Left renal cortex interstitium (tissue), 4 donors: ENCODE measurements around the gene AMBRA1. TPM values are rescaled to one million over a fixed set of nuclear protein-coding genes. Genes with fewer than 3 reads are reported as not detected.
"Not testable (repeated sequence)": the region's sequence is repeated elsewhere in the genome, so short reads cannot be mapped to it uniquely, and the experiment has no call there.

ENCODE experiments used
- DNase-seq, 4 donors: peaks; one replicate each; pipeline ENCODE4 v3.0.0-alpha.2; 2013; ENCODE audit warnings: low read depth in 4 of 4, low spot score in 2 of 4, missing footprints in 1 of 4
- polyA plus RNA-seq, 4 donors: library from polyadenylated mRNA; unstranded; fragments of 120-200 nt; gene quantifications; one replicate each; pipeline ENCODE4 v1.2.1, GENCODE V29; 2013; ENCODE audit not compliant: insufficient read length in 4 of 4

Gene AMBRA1
- polyA plus RNA-seq, 4 donors = 24.6 to 28.4 (median 26.3) TPM

- no peak for DNase-seq
Measured at GRCh38 chr11:46535688-46536087, 58.1 kb downstream of the AMBRA1 start.

DNA sequence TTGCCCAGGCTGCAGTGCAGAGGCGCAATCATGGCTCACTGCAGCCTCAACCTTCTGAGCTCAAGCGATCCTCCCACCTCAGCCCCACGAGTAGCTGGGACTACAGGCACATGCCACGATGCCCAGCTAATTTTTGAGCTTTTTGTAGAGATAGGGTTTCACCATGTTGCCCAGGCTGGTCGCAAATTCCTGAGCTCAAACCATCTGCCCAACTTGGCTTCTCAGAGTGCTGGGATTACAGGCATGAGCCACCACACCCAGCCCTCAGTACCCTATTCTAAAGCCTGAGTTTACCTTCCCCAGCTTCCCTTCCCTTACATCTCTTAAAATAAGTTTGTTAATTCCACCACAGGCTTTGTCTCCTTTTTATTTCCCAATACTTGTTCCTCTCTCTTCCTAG, 59.1 kb downstream of the AMBRA1 start:
- DNase-seq = no peak

DNA sequence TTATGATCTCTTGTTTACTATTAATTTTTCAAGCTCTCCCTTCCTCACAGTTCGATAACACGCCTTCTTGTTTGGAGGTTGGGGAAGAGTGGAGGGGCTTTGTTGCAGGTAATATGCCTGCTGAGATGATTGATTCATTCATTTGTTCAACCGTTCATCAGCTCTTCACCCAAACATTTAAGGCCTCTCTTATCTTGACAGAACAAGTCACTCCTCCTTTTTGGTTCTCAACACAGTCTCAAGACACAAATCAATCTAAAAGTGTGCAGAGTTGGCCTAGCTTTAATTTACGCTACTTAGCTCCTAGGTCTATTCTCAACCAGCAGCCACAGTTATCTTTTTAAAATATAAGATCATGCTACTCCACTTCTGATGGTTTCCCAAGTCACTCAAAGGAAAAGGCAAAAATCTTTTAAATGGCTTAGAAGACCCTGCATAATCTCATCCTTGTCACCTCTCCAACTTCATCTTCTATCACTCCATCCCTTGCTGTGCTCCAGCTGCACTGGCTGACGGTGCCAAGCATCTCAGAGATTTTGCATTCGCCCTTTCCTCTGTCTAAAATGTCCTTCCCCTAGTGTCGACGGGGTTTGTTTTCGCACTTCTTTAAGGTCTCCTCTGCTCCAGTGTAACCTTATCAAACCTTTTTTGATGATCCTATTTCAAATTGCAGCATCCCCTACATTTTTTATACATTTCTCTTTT, 60.3 kb downstream of the AMBRA1 start:
- DNase-seq = no peak

DNA sequence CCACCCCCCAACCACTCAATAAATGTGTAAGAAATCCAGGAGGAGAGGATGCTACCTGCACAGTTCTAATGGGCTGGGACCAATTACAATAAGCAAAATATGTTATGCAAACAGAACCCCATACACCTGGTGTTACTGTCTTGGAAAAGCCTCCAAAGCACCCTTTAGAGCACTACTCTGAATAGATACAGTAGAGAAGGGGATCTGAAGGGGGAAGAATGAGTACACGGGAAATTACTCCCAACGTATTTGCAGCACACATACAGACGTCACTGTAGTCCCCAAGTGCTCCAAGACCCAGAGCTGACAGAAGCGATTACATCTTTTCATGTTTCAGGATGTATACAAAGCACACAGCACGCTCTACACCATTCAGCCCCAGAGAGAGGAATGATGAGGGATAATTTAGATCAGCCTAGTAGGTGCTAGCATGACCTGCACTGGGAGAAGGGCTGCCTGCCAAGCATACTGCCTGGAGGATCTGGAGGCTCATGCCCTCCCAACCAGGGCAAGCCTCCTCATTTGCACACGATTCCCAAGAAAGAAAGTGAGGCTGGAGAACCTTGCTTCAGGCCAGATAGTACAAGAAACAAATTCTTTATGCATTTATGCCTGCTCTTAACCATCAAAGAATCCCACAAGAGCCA, 63.8 kb downstream of the AMBRA1 start:
- DNase-seq = no peak

GRCh38 chr11:46529095-46529905, 64.5 kb downstream of the AMBRA1 start:
- DNase-seq = peak in 2 of 4 donors; percentile 13 to 20

- no peak for DNase-seq
Measured at GRCh38 chr11:46528445-46529094, 65.3 kb downstream of the AMBRA1 start.

DNA sequence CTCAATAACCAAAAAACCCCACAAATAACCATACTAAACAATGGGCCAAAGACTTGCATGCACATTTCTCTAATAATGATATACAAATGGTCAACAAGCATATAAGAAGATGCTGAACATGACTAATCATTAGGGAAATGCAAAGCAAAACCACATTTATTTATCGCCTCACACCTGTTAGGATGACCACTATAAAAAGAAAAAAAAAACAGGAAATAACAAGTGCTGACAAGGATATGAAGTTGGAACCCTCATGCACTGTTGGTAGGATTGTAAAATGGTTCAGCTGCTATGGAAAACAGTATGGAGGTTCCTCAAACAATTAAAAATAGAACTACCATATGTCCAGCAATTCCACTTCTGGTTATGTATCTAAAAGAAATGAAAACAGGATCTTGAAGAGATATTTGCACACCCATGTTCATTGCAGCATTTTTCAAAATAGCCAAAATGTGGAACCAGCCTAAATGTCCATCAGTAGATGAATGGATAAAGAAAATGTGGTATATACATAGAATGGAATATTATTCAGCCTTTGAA, 66.2 kb downstream of the AMBRA1 start:
- no peak for DNase-seq

DNA sequence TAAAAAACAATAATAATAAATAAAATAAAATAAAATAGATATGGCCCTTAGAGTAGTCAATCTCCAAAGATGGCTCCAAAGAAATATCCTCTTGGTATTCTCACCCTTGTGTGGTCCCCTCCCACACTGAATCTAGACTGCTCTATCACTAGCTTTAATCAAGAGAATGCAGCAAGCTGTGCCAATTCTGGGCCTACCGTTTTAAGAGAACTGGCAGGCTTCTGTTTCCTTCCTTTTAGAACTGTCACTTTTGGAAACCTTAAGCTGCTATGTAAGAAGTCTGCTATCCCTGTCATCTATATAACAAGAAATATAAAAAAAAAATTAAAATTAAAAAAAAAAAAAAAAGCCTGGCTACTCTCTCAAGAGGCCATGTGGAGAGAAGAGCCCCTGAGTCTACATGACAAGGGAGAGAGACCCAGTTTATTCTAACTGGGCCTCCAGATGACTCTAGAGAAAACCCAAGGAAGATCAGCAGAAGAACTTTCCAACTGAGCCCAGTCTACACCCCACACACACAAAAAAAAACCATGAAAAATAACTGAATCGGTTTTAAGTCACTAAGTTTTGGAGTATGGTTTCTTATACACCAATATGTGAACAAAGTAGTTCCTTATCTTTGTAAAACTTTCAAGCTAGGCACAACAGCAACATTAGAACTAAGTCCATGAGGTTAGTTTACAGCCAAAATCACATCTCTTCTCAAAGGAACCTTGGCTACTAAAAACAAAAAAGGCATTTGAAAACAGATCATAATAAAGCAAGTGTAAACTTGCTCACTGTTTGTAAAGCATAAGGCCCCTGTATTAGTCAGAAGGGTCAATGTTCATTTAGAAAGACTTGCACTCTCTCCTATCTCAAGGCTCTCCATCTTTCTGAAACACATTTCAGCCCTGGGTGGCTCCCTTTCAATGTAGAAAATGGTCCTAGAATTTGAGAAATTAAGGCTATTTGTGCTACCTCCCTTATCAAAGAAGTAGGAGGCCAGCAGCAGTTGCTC, 67.3 kb downstream of the AMBRA1 start:
- no peak for DNase-seq

GRCh38 chr11:46524201-46524770, 69.5 kb downstream of the AMBRA1 start:
- DNase-seq = no peak

DNA sequence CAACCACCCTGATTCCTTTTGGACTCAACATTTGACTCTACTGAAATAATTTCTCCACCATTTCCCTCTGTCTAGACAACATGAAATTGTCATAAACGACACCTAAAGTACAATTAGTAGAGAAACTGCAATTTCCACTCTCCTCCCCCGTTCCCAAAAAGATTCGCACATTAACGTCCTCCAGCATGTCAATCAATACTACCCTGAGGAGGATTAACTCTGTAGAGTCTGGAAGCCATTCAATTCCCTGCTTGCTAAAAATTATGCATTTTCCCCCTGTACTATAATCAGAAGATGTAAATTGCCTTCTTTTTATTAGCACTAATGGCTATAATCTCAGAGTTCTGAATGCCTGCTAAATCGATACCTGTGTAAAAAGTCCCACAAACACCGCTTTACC, 70.5 kb downstream of the AMBRA1 start:
- no peak for DNase-seq

DNA sequence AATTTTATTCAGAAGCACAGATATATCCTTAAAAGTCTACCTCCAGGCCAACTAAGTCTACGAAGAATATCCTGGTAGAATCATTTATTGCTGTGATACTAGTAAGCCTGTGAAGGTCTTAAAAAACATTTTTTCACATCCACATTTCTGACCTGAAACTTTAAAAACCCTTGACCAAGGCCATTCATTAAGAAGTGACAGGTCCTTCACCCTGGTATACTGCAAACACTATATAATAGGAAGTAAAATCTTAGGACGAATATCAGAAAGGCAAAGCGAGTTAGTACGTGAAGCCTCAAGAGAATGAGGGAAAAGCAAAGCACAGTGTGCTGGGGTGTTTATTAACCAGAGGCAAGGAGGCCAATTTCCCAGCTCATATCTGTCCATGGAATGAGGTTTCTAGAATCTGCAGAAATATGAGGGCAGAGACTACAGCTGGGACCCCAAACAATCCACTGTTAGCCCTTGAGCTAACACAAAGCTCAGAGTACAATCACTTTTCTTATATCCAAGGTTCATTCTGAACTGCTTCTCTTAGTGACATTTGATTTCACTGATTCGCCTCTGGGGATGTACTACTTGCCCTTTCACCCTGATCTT, 71.0 kb downstream of the AMBRA1 start:
- no peak for DNase-seq

DNA sequence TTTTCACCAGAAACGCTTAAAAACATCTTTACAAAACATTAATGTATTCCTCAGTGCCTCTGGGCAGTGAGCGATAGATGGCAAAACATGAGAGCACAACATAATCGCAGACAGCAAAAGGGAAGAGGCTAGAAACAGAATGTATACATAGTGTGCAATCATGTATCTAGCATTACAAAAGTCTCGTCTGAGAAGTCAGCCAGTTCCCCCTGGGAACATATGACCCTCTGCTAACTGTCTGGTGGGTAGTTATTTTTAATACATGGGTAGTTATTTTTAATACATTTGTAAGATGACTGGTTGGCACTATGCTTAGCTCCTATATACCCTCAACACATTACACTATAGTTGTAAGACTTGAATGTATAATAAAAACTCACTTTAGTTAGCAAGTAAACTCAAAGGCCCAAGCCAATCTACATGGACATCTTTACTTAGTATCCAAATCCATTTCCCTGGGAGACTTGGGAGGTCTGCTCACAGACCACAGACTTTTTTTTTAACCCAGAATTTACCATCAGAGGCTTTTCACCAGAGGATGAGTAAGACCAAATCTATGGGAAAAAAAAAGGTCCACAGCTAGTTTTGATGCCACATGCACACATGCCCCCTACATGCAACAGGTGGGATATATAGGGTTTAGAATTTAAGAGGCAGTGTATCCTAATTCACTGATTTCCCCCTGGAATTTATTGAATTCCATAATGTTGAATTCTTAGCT, 71.7 kb downstream of the AMBRA1 start:
- DNase-seq = no peak

GRCh38 chr11:46520971-46521745, 72.7 kb downstream of the AMBRA1 start:
- DNase-seq = no peak

DNA sequence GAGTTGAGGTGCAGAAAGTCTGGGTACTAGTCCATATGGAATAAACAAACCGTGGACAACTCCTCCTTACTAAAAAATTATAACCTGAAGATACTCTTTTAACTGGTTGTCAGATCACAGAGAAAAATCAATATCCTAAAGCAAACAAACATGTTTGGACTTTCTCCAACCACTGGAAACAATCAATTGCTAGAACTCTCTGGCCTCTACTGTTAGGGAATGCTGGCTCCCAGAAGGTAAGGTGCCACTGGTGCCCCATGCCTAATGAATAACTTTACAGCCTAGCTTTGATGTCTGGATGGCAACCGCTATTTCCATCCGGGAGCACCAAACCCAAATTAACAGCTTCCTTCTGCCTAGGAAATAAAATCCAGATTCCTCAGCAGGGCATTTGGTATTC, 74.5 kb downstream of the AMBRA1 start:
- DNase-seq = no peak

- not testable (repeated sequence) for DNase-seq
Measured at GRCh38 chr11:46518928-46519327, 74.9 kb downstream of the AMBRA1 start.

GRCh38 chr11:46514370-46514769, 79.5 kb downstream of the AMBRA1 start:
- no peak for DNase-seq

- no peak for DNase-seq
Measured at GRCh38 chr11:46513934-46514342, 79.9 kb downstream of the AMBRA1 start.
